ENCODE results near the gene HMGB2. TPM values are rescaled to one million over a fixed set of nuclear protein-coding genes. Genes with fewer than 3 reads are reported as not detected.

HMGB2 gene
- total RNA-seq, 1 experiment from 2014 or later: 101 TPM

DNA sequence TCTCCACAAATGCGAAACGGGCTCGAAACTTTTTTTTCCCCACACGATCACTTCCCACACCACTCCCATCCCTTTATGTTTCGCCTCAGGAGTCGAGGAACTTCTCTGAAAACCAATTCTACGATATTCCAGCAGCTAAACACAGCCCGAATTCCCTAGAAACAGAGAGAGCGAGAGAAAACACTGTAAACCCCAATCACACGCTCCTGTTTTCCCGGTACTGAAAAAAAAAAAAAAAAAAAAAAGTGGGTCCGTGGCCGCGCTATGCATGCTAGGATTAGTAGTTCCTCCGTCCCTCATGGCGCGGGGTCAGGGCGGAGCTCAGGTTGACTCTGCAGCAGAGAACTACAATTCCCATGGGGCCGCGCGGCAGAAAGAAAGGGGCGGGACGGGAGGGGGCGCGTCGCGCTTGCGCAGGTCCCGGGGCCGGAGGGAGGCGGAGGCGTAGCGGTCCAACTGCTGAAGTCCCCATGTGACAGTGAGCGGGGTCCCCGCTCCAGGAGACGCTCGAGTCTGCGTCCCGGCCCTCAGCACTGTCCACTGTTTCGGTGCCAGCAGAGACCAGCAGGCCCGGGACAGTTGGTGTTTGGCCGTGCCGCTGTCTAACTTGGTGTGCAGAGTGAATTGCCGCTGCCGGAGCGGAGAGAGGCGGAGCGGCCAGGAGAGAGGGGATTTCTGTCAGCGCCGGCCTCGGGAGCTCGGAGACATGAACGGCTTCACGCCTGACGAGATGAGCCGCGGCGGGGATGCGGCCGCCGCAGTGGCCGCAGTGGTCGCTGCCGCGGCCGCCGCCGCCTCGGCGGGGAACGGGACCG is 36.5 kb upstream of the HMGB2 start, which contains the start of gene SAP30:
Gene SAP30, plus strand, starts transcription at position 478 of the 815 bp plus-strand sequence. Its CDS starts 229 bp downstream, at position 707.
- no peaks in the 10 kb centered on the region for H3K27me3 ChIP-seq (ENCODE audit: low read length)
- peak within 1 kb of the TSS; percentile 61 for H3K27ac ChIP-seq (ENCODE audit: low read length)
- no peaks in the 10 kb centered on the region for H3K79me2 ChIP-seq (ENCODE audit: low read length)
- H3K4me2 ChIP-seq (ENCODE audit: low read depth, low read length, poor library complexity, severe bottlenecking): peak within 1 kb of the TSS; percentile 80
- H4K20me1 ChIP-seq (ENCODE audit: insufficient read depth, low read depth, low read length): 0 out of 2 replicates have a peak, but pooled peaks cover 3% of the 10 kb centered on the region
- peak within 1 kb of the TSS; percentile 75 for H2AFZ ChIP-seq (ENCODE audit: low read length)
- no peaks in the 10 kb centered on the region for H3K36me3 ChIP-seq (ENCODE audit: insufficient read depth, low read length)
- peaks cover 8% of the 10 kb centered on the region for H3K4me1 ChIP-seq (ENCODE audit: low read length)
- no peaks in the 10 kb centered on the region for H3K9me3 ChIP-seq (ENCODE audit: low read length)
- peak; percentile 97 for DNase-seq
- no peaks in the 10 kb centered on the region for H3K9me2 ChIP-seq (replicated peaks; ENCODE audit: insufficient read depth, low read length)
- peak within 1 kb of the TSS; percentile 84 for H3K4me3 ChIP-seq (ENCODE audit: low read length)
- H3K9ac ChIP-seq (ENCODE audit: low read length): peak within 1 kb of the TSS; percentile 76

DNA sequence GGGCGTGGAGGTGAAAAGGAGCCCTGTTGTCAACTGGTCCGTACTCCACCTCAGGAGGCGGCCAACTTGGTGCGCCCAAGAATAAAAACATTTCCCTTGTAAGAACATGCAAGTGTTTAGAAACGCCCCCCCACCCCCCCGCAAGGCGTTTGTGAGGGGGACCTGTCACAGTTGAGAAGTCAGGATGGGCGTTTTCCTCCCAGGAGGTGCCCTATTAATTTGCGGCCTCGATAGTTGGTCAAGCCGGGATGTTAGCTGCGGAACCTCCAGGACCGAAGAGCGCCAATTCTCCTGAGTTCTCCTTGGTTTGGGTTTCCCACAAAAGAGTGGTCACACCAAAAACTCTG is 35.9 kb upstream of the HMGB2 start:
- no peaks in the 10 kb centered on the region for H3K9me3 ChIP-seq (ENCODE audit: low read length)
- peak overlapping the region; percentile 76 for H3K9ac ChIP-seq (ENCODE audit: low read length)
- H3K79me2 ChIP-seq (ENCODE audit: low read length): no peaks in the 10 kb centered on the region
- no peaks in the 10 kb centered on the region for H3K36me3 ChIP-seq (ENCODE audit: insufficient read depth, low read length)
- peak overlapping the region; percentile 75; the same call in 1 of the 2 replicates for H2AFZ ChIP-seq (ENCODE audit: low read length)
- H3K4me2 ChIP-seq (ENCODE audit: low read depth, low read length, poor library complexity, severe bottlenecking): peak overlapping the region; percentile 79
- H3K4me3 ChIP-seq (ENCODE audit: low read length): peak overlapping the region; percentile 84
- no peaks in the 10 kb centered on the region for H3K27me3 ChIP-seq (ENCODE audit: low read length)
- peaks cover 8% of the 10 kb centered on the region for H3K4me1 ChIP-seq (ENCODE audit: low read length)
- no peaks in the 10 kb centered on the region for H3K9me2 ChIP-seq (replicated peaks; ENCODE audit: insufficient read depth, low read length)
- H3K27ac ChIP-seq (ENCODE audit: low read length): peak overlapping the region; percentile 61
- 0 out of 2 replicates have a peak, but pooled peaks cover 3% of the 10 kb centered on the region for H4K20me1 ChIP-seq (ENCODE audit: insufficient read depth, low read depth, low read length)
- peak; percentile 58 for DNase-seq

DNA sequence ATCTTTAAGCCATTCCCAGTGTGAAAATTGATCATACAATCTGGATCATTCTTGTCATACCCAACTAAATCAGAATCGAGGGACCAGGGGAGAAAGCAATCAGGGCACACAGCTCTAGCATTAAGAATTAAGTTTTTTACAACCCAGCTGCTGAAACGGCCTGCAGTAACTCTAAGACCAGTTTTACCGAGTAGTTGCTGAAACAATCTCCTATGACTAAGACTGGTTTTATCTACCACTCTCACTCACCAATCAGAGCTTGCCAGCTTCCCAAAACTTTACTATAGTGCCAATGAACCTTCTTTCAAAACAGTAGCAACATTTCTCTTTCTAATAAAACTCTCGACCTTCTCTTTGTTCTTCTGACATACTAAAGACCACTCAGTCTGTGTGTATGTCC is 33.8 kb upstream of the HMGB2 start:
- no peak overlapping the region for H3K4me3 ChIP-seq (ENCODE audit: low read length)
- H3K27me3 ChIP-seq (ENCODE audit: low read length): no peaks in the 10 kb centered on the region
- no peak overlapping the region for H3K9ac ChIP-seq (ENCODE audit: low read length)
- no peaks in the 10 kb centered on the region for H4K20me1 ChIP-seq (ENCODE audit: insufficient read depth, low read depth, low read length)
- no peak overlapping the region for H3K4me2 ChIP-seq (ENCODE audit: low read depth, low read length, poor library complexity, severe bottlenecking)
- H2AFZ ChIP-seq (ENCODE audit: low read length): no peak overlapping the region
- DNase-seq: no peak
- no peaks in the 10 kb centered on the region for H3K9me3 ChIP-seq (ENCODE audit: low read length)
- H3K36me3 ChIP-seq (ENCODE audit: insufficient read depth, low read length): no peaks in the 10 kb centered on the region
- no peaks in the 10 kb centered on the region for H3K79me2 ChIP-seq (ENCODE audit: low read length)
- no peaks in the 10 kb centered on the region for H3K9me2 ChIP-seq (replicated peaks; ENCODE audit: insufficient read depth, low read length)
- peaks cover 8% of the 10 kb centered on the region for H3K4me1 ChIP-seq (ENCODE audit: low read length)
- no peak overlapping the region for H3K27ac ChIP-seq (ENCODE audit: low read length)

DNA sequence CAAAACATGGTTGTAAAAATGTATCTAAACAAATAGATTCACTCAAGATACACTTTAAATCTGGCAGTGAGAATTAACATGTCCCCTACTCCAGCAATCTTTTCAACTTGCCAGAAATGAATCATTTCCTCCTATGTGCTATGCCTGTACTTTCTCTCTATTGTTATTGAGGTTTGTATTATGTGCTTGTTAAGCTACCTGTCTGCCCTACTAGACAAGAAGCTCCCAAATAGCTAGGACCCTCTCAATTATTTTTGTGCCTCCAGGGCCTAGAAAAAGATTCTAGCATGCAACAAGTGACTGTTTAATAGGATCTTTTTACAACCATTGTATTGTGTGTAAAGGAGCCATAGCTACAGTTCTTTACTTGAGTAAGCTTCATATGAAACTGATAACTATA is 33.1 kb upstream of the HMGB2 start:
- no peak for DNase-seq
- no peak overlapping the region for H2AFZ ChIP-seq (ENCODE audit: low read length)
- H3K4me1 ChIP-seq (ENCODE audit: low read length): peaks cover 5% of the 10 kb centered on the region
- no peaks in the 10 kb centered on the region for H3K27me3 ChIP-seq (ENCODE audit: low read length)
- H3K9me3 ChIP-seq (ENCODE audit: low read length): no peaks in the 10 kb centered on the region
- no peaks in the 10 kb centered on the region for H3K36me3 ChIP-seq (ENCODE audit: insufficient read depth, low read length)
- H3K79me2 ChIP-seq (ENCODE audit: low read length): no peaks in the 10 kb centered on the region
- no peak overlapping the region for H3K4me3 ChIP-seq (ENCODE audit: low read length)
- H4K20me1 ChIP-seq (ENCODE audit: insufficient read depth, low read depth, low read length): no peaks in the 10 kb centered on the region
- no peak overlapping the region for H3K4me2 ChIP-seq (ENCODE audit: low read depth, low read length, poor library complexity, severe bottlenecking)
- H3K9me2 ChIP-seq (replicated peaks; ENCODE audit: insufficient read depth, low read length): no peaks in the 10 kb centered on the region
- no peak overlapping the region for H3K27ac ChIP-seq (ENCODE audit: low read length)
- H3K9ac ChIP-seq (ENCODE audit: low read length): no peak overlapping the region

DNA sequence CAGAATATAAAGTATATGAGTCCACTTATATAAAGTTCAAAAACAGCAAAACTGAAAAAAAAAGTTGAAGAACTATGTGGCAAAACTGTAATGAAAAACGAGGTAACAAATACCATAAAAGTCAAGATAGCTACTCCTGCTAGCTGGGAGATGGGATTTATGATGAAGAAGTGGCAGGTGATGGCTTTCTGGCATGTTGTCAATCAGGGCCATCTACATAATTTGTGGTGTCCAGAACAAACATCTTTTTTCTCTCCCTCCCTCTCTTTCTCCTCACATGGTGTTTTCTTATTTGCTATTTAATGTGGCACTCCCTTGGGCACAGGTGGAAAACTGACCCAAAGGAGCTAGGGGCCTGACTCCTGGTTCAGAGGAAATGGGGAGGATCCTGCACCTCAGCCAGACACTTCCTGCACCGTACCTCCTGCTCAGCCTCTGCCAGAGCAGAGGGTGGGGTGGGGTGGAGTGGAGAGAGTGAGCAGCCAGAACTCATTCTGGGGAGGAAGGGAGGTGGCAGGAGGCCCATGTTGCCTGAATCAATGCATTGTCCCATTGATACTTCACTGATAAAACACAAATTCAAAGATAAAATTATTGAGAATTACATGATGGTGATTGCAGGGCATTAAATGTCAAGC is 31.3 kb upstream of the HMGB2 start:
- no peak overlapping the region for H3K9ac ChIP-seq (ENCODE audit: low read length)
- no peak overlapping the region for H3K27ac ChIP-seq (ENCODE audit: low read length)
- H2AFZ ChIP-seq (ENCODE audit: low read length): no peak overlapping the region
- H3K4me3 ChIP-seq (ENCODE audit: low read length): no peak overlapping the region
- no peaks in the 10 kb centered on the region for H3K79me2 ChIP-seq (ENCODE audit: low read length)
- no peaks in the 10 kb centered on the region for H3K27me3 ChIP-seq (ENCODE audit: low read length)
- no peak for DNase-seq
- no peaks in the 10 kb centered on the region for H4K20me1 ChIP-seq (ENCODE audit: insufficient read depth, low read depth, low read length)
- no peaks in the 10 kb centered on the region for H3K9me2 ChIP-seq (replicated peaks; ENCODE audit: insufficient read depth, low read length)
- no peaks in the 10 kb centered on the region for H3K36me3 ChIP-seq (ENCODE audit: insufficient read depth, low read length)
- H3K4me2 ChIP-seq (ENCODE audit: low read depth, low read length, poor library complexity, severe bottlenecking): no peak overlapping the region
- peaks cover 10% of the 10 kb centered on the region for H3K4me1 ChIP-seq (ENCODE audit: low read length)
- no peaks in the 10 kb centered on the region for H3K9me3 ChIP-seq (ENCODE audit: low read length)

DNA sequence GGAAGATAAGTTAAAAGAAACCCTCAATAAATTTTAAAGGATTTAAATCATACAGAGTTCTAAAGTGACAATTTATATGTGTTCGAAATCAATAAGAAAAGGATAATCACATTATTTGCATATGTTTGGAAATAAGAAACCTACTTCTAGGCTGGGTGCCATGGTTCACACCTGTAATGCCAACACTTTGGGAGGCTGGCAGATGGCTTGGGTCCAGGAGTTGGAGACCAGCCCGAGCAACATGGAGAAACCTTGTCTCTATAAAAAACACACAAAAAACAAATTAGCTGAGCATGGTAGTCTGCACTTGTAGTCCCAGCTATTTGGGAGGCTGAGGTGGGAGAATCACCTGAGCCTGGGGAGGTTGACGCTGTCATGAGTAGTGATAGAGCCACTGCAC is 28.5 kb upstream of the HMGB2 start:
- Histone ChIP-seq H4K20me1 (ENCODE audit: insufficient read depth, low read depth, low read length) (no peaks in the 10 kb centered on the region), H3K27ac (ENCODE audit: low read length) (no peak overlapping the region), H3K4me3 (ENCODE audit: low read length) (no peak overlapping the region), H3K27me3 (ENCODE audit: low read length) (no peaks in the 10 kb centered on the region), H2AFZ (ENCODE audit: low read length) (no peak overlapping the region), H3K36me3 (ENCODE audit: insufficient read depth, low read length) (no peaks in the 10 kb centered on the region), H3K9me3 (ENCODE audit: low read length) (no peaks in the 10 kb centered on the region), H3K4me1 (ENCODE audit: low read length) (peaks cover 6% of the 10 kb centered on the region), H3K79me2 (ENCODE audit: low read length) (no peaks in the 10 kb centered on the region), H3K4me2 (ENCODE audit: low read depth, low read length, poor library complexity, severe bottlenecking) (no peak overlapping the region), H3K9ac (ENCODE audit: low read length) (no peak overlapping the region), H3K9me2 (replicated peaks; ENCODE audit: insufficient read depth, low read length) (no peaks in the 10 kb centered on the region)
- no peak for DNase-seq

DNA sequence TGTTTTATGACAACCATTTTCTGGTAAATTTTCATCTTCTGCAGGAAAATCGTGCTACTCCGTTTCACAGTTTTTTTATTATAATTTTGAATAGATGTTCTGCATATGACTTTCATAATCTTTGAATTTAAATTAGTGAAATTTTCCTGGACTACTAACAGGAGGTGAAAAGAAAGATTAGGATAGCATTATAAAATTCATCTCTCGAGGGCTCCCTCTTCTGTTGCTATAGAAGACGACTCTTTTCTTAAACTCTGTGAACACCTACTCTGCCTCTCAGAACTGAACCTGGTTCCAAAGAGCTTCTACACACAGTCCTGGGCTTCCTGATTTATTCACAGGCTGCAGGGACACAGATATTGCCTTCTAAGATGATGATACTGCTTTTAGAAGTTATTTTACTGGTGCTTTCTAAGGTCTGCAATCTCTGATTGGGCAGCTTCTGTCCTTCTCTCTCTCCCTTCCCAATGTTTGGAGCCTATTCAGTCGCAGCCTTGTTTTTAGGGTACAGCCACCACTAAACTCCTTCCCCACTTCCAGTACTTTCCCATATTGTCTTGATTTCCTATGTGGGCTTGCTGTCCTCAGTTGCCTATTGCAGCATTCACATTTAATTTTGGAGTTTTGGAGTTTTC is 26.5 kb upstream of the HMGB2 start:
- H3K4me2 ChIP-seq (ENCODE audit: low read depth, low read length, poor library complexity, severe bottlenecking): no peak overlapping the region

DNA sequence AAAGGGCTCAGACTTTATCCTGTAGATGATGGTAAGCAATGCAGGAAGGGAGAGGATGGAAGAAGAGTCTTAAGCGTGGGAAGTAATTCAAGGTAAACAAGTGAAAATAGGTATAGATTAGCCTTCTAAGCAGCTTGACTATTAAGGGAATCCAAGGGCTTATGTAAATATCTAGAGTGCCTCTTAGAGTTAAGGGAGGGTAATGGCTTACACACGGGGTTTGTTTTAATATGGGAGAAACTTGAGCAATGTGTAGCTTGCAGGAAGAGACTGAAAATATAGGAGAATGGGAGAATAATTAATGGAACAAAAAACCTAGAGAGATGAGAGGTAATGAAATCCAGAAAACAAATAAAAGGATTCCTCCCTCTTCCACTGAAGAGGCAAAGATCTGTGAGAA is 23.8 kb upstream of the HMGB2 start:
- no peak for DNase-seq
- Histone ChIP-seq H2AFZ (ENCODE audit: low read length) (no peak overlapping the region), H3K9me3 (ENCODE audit: low read length) (no peaks in the 10 kb centered on the region), H3K4me2 (ENCODE audit: low read depth, low read length, poor library complexity, severe bottlenecking) (no peak overlapping the region), H3K79me2 (ENCODE audit: low read length) (no peaks in the 10 kb centered on the region), H3K9me2 (replicated peaks; ENCODE audit: insufficient read depth, low read length) (no peaks in the 10 kb centered on the region), H3K4me1 (ENCODE audit: low read length) (peaks cover 6% of the 10 kb centered on the region), H3K4me3 (ENCODE audit: low read length) (no peak overlapping the region), H3K27ac (ENCODE audit: low read length) (no peak overlapping the region), H3K36me3 (ENCODE audit: insufficient read depth, low read length) (no peaks in the 10 kb centered on the region), H4K20me1 (ENCODE audit: insufficient read depth, low read depth, low read length) (no peaks in the 10 kb centered on the region), H3K9ac (ENCODE audit: low read length) (no peak overlapping the region), H3K27me3 (ENCODE audit: low read length) (no peaks in the 10 kb centered on the region)

More for the DNA sequence above, 26.5 kb upstream of the HMGB2 start:
- Histone ChIP-seq H3K79me2 (ENCODE audit: low read length) (no peaks in the 10 kb centered on the region), H3K36me3 (ENCODE audit: insufficient read depth, low read length) (no peaks in the 10 kb centered on the region), H3K4me3 (ENCODE audit: low read length) (no peak overlapping the region), H4K20me1 (ENCODE audit: insufficient read depth, low read depth, low read length) (no peaks in the 10 kb centered on the region), H2AFZ (ENCODE audit: low read length) (no peak overlapping the region), H3K27ac (ENCODE audit: low read length) (no peak overlapping the region), H3K4me1 (ENCODE audit: low read length) (peaks cover 6% of the 10 kb centered on the region), H3K9me3 (ENCODE audit: low read length) (no peaks in the 10 kb centered on the region), H3K9me2 (replicated peaks; ENCODE audit: insufficient read depth, low read length) (no peaks in the 10 kb centered on the region), H3K27me3 (ENCODE audit: low read length) (no peaks in the 10 kb centered on the region), H3K9ac (ENCODE audit: low read length) (no peak overlapping the region)
- DNase-seq: no peak

All from Karpas-422 (cell line).